Measurements from ENCODE around the gene ANO7. TPM values are rescaled to one million over a fixed set of nuclear protein-coding genes. Genes with fewer than 3 reads are reported as not detected.
"Not testable (repeated sequence)": the region's sequence is repeated elsewhere in the genome, so short reads cannot be mapped to it uniquely, and the experiment has no call there.

ANO7 gene
- polyA plus RNA-seq, 3 donors: 0.44 to 2.5 (median 0.56) TPM

GRCh38 chr2:241187101-241187917, 1.2 kb upstream of the ANO7 start:
- no peak overlapping the region for H3K27ac ChIP-seq (ENCODE audit: low read depth, low read length)
- 56 to 64% (median 59%) methylated on average over 13 to 14 of the region's 14 CpGs for WGBS, 3 donors

DNA sequence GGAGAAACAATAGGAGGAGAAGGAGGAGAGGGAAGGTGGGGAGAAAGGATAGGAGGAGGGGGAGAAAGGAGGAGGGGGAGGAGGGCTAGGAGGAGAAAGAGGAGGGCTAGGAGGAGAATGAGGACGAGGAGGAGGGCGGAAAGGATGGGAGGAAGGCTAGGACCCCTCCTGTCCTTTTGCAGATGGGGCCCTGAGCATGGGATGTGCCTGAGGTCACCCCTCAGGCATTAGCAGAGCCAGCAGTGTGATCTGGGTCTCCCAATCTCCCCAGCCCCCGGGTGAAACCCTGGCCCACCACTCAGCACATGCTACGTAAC, 601 bp upstream of the ANO7 start:
- no peak overlapping the region for H3K27ac ChIP-seq (ENCODE audit: low read depth, low read length)
- WGBS, 3 donors: 54 to 64% (median 62%) methylated on average over 4 of the region's 4 CpGs

GRCh38 chr2:241189093-241189855, 797 bp downstream of the ANO7 start:
- WGBS, 3 donors: 90 to 93% (median 93%) methylated on average over 31 to 32 of the region's 32 CpGs
- H3K27ac ChIP-seq (ENCODE audit: low read depth, low read length): no peak overlapping the region

- WGBS, 3 donors: 77 to 83% (median 83%) methylated on average over 15 of the region's 15 CpGs
- H3K27ac ChIP-seq (ENCODE audit: low read depth, low read length): no peak overlapping the region
Observed at GRCh38 chr2:241189856-241190201, 1.4 kb downstream of the ANO7 start.

DNA sequence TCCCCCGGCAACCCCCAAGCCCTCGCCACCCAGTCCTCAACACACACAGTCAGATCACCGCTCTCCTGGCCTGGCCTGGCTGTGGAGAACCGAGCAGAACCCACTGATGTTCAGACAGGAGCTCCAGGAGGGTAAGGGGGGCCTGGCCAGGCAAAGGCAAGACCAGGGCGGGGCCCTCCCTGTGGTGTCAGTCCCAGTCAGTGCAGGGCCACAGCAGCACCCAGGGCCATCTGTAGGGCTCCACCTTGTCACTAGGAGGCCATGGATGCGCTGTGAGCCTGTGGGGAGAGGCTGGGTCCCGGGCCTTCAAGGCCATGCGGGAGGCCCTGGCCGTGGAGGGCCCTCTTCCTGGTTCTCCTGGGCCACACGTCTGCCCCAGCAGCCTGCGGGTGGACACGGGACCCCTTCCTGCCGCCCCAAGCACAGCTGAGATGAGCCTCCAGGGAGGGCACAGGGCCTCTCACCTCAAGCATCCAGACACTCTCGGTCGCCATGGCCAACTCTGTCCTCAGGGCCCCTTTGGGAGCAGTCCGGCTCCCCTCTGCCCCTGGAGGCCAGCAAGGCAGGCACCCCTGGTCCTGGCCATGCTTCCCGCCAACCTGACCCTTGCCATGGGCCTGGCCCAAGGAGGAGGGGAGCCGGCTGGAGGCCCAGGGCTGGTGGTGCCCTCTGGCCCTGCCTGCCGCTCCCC, 2.0 kb downstream of the ANO7 start:
- no peak overlapping the region for H3K27ac ChIP-seq (ENCODE audit: low read depth, low read length)
- WGBS, 3 donors: 85 to 93% (median 85%) methylated on average over 15 to 19 of the region's 19 CpGs

DNA sequence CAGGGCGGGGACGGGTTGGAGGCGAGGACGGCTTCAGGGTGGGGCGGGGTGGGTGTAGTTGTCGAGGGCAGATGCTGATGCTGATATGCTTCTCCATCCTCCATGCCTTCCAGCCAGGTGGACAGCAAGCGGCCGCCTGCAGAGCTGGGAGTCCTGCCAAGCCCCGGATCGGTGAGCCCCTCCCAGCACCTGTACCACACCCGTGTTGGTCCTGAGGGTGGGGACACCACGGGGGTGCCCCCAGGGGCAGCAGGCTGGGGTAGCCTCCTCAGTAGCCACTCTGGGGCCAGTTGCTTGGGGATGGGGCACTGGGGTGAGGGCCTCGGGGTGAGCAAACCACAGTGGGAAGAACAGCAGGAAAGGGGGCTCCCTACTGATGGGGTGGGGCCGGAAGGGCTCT, 2.6 kb downstream of the ANO7 start:
- WGBS, 3 donors: 64 to 74% (median 70%) methylated on average over 14 of the region's 14 CpGs
- H3K27ac ChIP-seq (ENCODE audit: low read depth, low read length): no peak overlapping the region

DNA sequence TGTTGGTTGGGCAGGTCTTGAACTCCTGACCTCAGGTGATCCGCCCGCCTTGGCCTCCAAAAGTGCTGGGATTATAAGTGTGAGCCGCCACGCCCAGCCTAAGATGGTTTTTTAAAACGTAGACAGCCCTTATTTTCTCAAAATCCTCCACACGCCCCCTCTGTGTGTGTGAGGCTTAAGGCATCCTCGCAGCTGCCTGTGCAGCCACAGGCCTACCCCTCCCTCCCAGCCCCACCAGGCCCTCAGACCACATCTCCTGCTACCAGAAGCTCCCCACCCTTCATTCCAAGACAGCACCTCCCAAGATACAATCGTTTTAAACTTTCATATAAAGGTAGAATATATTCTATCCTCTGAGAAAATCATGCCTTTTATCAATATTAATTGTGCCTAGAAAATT, 4.8 kb downstream of the ANO7 start:
- H3K27ac ChIP-seq (ENCODE audit: low read depth, low read length): no peak overlapping the region
- WGBS, 3 donors: 82 to 87% (median 84%) methylated on average over 8 of the region's 8 CpGs

- H3K27ac ChIP-seq (ENCODE audit: low read depth, low read length): no peak overlapping the region
- WGBS, 3 donors: 67 to 83% (median 79%) methylated on average over 9 of the region's 9 CpGs
Observed at GRCh38 chr2:241194811-241195210, 6.3 kb downstream of the ANO7 start.

- 79 to 89% (median 87%) methylated on average over 18 of the region's 18 CpGs for WGBS, 3 donors
- H3K27ac ChIP-seq (ENCODE audit: low read depth, low read length): no peak overlapping the region
Observed at GRCh38 chr2:241195506-241196130, 7.1 kb downstream of the ANO7 start.

GRCh38 chr2:241197246-241197645, 8.8 kb downstream of the ANO7 start:
- not testable (repeated sequence) for H3K27ac ChIP-seq (ENCODE audit: low read depth, low read length)
- 95 to 96% (median 96%) methylated on average over 13 to 14 of the region's 14 CpGs for WGBS, 3 donors

- 84 to 92% (median 88%) methylated on average over 6 of the region's 6 CpGs for WGBS, 3 donors
- H3K27ac ChIP-seq (ENCODE audit: low read depth, low read length): no peak overlapping the region
Observed at GRCh38 chr2:241197947-241198346, 9.5 kb downstream of the ANO7 start.

GRCh38 chr2:241198381-241199279, 10.2 kb downstream of the ANO7 start:
- H3K27ac ChIP-seq (ENCODE audit: low read depth, low read length): no peak overlapping the region
- WGBS, 3 donors: 75 to 82% (median 79%) methylated on average over 27 of the region's 27 CpGs

DNA sequence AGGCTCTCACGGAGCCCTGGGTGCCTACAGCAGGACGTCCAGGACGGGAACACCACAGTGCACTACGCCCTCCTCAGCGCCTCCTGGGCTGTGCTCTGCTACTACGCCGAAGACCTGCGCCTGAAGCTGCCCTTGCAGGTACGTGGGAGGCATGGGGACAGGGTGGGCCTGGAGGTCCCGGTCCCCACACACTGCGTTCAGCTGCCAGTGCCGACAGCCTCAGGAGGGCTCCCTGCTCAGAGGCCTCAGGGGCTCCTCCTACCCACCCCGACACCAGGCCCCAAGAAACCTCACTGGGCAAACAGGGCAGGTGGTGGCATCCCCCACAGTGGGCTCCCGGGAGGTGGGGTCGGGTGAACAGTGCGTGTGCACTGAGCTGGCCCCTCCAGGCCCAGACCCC, 10.8 kb downstream of the ANO7 start:
- 82 to 90% (median 88%) methylated on average over 16 of the region's 16 CpGs for WGBS, 3 donors
- no peak overlapping the region for H3K27ac ChIP-seq (ENCODE audit: low read depth, low read length)

GRCh38 chr2:241199897-241200821, 11.7 kb downstream of the ANO7 start:
- WGBS, 3 donors: 66 to 83% (median 72%) methylated on average over 42 of the region's 42 CpGs
- no peak overlapping the region for H3K27ac ChIP-seq (ENCODE audit: low read depth, low read length)

DNA sequence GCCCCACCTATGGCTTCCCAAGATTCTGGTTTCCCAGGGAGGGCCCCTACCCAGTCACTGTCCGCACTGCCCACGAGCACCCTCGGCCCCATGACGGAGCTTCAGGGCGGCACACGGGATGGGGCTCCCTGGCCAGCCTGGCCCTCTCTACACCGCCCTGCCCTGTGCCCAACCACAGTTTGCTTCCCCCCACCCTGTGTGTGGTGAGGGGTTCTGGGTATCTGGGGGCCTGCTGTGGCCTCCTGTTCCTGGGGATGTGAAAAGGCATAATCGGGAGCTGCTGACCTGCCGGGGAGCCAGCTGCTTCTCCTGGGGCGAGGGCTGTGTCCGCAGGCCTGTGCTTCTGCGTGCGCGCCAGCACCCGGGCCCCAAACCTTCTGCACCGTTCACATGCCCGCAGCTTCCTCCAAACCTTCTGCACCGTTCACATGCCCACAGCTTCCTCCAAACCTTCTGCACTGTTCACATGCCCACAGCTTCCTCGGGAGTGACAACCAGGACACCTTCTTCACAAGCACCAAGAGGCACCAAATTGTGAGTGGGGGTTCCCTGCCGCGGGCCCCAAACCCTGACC, 12.4 kb downstream of the ANO7 start:
- no peak overlapping the region for H3K27ac ChIP-seq (ENCODE audit: low read depth, low read length)
- 54 to 90% (median 56%) methylated on average over 21 of the region's 21 CpGs for WGBS, 3 donors

GRCh38 chr2:241201445-241202267, 13.2 kb downstream of the ANO7 start:
- 79 to 88% (median 80%) methylated on average over 24 of the region's 24 CpGs for WGBS, 3 donors
- no peak overlapping the region for H3K27ac ChIP-seq (ENCODE audit: low read depth, low read length)
